ENCODE measurements around the gene SAMD5.

Gene SAMD5

DNA sequence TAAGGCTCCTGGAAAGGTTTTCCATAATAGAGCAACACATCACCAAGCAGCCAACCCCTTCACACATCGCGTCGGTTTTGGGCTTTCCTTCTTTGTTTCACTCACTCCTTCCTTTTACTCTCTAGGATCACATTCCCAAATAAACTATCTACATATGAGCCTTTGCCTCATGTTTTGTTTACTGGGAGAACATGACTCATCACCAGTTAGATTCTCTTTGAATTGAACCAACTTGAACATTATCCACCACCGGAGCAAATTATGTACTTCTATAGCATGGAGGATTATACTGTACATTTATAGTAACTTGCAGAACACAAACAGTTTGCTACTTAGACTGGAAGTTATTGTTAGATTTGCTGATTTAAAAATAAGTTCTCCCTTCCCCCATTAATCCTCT is 41.0 kb downstream of the SAMD5 start:
- TF ChIP-seq, protein P1, sequence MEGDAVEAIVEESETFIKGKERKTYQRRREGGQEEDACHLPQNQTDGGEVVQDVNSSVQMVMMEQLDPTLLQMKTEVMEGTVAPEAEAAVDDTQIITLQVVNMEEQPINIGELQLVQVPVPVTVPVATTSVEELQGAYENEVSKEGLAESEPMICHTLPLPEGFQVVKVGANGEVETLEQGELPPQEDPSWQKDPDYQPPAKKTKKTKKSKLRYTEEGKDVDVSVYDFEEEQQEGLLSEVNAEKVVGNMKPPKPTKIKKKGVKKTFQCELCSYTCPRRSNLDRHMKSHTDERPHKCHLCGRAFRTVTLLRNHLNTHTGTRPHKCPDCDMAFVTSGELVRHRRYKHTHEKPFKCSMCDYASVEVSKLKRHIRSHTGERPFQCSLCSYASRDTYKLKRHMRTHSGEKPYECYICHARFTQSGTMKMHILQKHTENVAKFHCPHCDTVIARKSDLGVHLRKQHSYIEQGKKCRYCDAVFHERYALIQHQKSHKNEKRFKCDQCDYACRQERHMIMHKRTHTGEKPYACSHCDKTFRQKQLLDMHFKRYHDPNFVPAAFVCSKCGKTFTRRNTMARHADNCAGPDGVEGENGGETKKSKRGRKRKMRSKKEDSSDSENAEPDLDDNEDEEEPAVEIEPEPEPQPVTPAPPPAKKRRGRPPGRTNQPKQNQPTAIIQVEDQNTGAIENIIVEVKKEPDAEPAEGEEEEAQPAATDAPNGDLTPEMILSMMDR (IDR thresholded peaks at IDR 0.05; ENCODE audit: control insufficient read depth, extremely low read depth, insufficient read depth): no peak
- no peak overlapping the region for H3K4me3 ChIP-seq (ENCODE audit: low read depth, low read length)
- no peak for DNase-seq (ENCODE audit: low read depth)

DNA sequence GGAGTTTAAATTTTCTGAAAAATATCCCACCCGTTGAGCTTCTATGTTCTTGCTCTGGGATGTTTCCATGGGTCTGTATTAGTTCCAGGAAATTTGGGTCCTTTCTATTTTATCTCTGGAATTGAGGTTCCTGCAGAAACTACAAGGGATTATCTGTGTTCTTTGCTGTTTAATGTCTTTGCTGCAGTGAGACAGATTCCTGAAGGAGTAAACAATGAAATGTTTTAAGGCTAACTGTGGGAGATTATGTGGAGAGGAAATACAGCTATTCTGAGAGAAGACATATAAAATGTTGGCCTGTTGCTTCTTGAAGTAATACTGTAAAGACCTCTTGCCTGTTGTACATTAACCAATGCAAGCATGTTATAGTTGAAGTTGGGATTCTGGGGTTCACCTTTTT is 43.5 kb downstream of the SAMD5 start:
- TF ChIP-seq, protein P1 (IDR thresholded peaks at IDR 0.05; ENCODE audit: control insufficient read depth, extremely low read depth, insufficient read depth): no peak
- no peak overlapping the region for H3K4me3 ChIP-seq (ENCODE audit: low read depth, low read length)
- DNase-seq (ENCODE audit: low read depth): no peak

DNA sequence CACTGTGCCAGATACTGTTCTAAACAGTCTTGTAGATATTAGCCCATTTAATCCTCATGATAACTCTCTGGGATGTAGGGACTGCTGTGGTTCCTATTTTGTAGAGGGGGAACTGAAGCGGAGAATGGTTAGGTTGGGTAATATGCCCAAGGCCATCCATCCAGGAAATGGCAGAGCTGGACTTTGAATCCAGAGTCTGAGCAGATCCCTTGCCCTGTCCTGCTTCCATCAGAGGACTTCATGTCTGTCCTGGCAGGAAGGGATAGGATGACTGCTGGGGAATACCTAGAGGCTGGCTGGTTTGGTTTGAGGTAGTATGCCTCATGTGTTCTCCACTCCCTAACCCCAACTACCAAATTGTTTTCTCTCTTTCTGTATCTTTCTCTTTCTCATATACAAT is 44.6 kb downstream of the SAMD5 start:
- DNase-seq (ENCODE audit: low read depth): no peak
- TF ChIP-seq, protein P1 (IDR thresholded peaks at IDR 0.05; ENCODE audit: control insufficient read depth, extremely low read depth, insufficient read depth): no peak
- no peak overlapping the region for H3K4me3 ChIP-seq (ENCODE audit: low read depth, low read length)

- H3K4me3 ChIP-seq (ENCODE audit: low read depth, low read length): no peak overlapping the region
- TF ChIP-seq, protein P1 (IDR thresholded peaks at IDR 0.05; ENCODE audit: control insufficient read depth, extremely low read depth, insufficient read depth): no peak
- no peak for DNase-seq (ENCODE audit: low read depth)
Observed at GRCh38 chr6:147554281-147554680, 45.8 kb downstream of the SAMD5 start.

DNA sequence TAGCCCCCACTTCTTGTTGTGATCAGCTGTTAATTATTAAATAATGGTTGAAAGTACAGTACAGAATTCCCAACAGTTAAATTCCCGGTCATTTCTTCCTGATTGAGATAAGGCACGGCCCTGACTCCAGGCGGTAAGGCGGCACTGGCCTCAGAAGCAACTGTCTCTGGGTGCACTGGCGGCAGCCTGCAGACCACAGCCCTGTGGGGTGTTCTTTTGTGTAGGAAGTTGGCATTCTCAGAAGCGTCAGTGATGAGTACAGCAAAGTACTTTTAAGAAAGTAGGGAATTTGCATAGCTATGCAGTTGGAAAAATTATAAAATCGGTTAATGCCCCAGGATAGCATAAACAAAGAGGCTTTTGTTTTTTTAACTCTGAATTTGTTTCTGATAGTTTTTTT is 50.5 kb downstream of the SAMD5 start:
- TF ChIP-seq, protein P1 (IDR thresholded peaks at IDR 0.05; ENCODE audit: control insufficient read depth, extremely low read depth, insufficient read depth): no peak
- DNase-seq (ENCODE audit: low read depth): no peak
- no peak overlapping the region for H3K4me3 ChIP-seq (ENCODE audit: low read depth, low read length)

DNA sequence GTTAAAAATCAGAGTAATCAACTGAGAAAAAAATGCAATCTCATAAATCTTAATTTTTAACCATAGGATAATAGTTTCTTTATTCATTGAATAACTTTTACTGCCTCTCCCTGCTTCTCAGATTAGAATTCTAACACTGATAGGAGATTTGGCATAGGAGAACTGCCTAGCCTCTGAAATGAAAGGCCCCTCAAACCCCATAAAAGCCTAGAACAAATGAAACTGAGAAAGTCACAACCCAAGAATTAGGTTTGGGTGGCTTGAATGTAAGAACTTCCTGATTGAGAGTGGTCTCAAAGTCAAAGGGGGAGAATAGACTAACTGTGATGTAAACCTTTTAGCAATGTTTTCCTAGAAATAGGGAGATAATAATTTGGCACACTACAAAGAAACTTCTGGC is 52.2 kb downstream of the SAMD5 start:
- H3K4me3 ChIP-seq (ENCODE audit: low read depth, low read length): no peak overlapping the region
- TF ChIP-seq, protein P1 (IDR thresholded peaks at IDR 0.05; ENCODE audit: control insufficient read depth, extremely low read depth, insufficient read depth): no peak
- DNase-seq (ENCODE audit: low read depth): no peak

DNA sequence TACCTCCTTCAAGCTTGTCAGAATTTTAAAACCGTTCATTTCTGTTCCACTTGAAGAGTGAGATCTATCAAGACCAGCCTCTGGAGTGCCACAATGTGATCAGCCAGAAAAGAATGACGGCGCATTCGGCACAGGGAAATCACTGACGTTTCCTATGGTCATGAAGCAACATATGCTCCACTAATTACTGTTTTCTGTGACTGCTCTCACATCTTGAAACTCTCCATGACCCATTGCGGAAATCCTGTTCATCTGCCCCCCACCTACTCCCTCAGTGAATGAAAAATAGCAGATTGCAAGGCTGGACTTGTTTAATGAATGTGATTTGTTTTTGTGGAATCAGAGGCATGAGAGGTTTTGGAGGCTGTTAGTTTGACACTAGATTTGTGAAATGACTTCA is 53.2 kb downstream of the SAMD5 start:
- DNase-seq (ENCODE audit: low read depth): no peak
- no peak overlapping the region for H3K4me3 ChIP-seq (ENCODE audit: low read depth, low read length)
- TF ChIP-seq, protein P1 (IDR thresholded peaks at IDR 0.05; ENCODE audit: control insufficient read depth, extremely low read depth, insufficient read depth): no peak

Data from LNCaP clone FGC (cell line).